Right lobe of liver (tissue), 6 donors: ENCODE results near the gene ANGPTL4. TPM values are rescaled to one million over a fixed set of nuclear protein-coding genes. Genes with fewer than 3 reads are reported as not detected.

ENCODE experiments used
- ATAC-seq, 4 donors: fragments of 200-7000 bp; cut with Tn5 transposase; one replicate each; pipeline ENCODE4 v1.9.1; 2020; ENCODE audit warnings: mild to moderate bottlenecking in 4 of 4, moderate library complexity in 4 of 4
- DNase-seq, 3 donors: peaks; one replicate each; pipeline ENCODE4 v3.0.0-alpha.2; 2020
- H3K27ac ChIP-seq, 3 donors: fragments of 200-600 bp; one replicate each; pipeline ENCODE4 v1.8.0; 2022
- H3K27me3 ChIP-seq, 2 donors: fragments of 200-600 bp; one replicate each; pipeline ENCODE4 v1.8.0; 2022
- H3K36me3 ChIP-seq, 4 donors: fragments of 200-600 bp; sonication (generic) in 1 of 4; one replicate each; pipeline versions ENCODE4 v1.5.1 to v1.8.0; 2017 to 2022; ENCODE audit warnings: control low read depth in 1 of 4
- H3K4me1 ChIP-seq, 4 donors: fragments of 200-600 bp; sonication (generic) in 1 of 4; one replicate each; pipeline versions ENCODE4 v1.5.1 to v1.8.0; 2017 to 2022; ENCODE audit warnings: control low read depth in 1 of 4
- H3K4me3 ChIP-seq, 3 donors: fragments of 200-600 bp; one replicate each; pipeline ENCODE4 v1.8.0; 2022
- H3K9me3 ChIP-seq, 4 donors: fragments of 200-600 bp; sonication (generic) in 1 of 4; one replicate each; pipeline versions ENCODE4 v1.5.1 to v1.8.0; 2017 to 2022; ENCODE audit warnings: control low read depth in 1 of 4
- CTCF ChIP-seq, 4 donors: fragments of 200-600 bp in 3 of 4; fragments of 450-650 bp in 1 of 4; IDR thresholded peaks; one replicate each; pipeline versions ENCODE4 v1.5.1 to v1.8.0; 2016 to 2022; ENCODE audit warnings: antibody characterized with exemption in 4 of 4, mild to moderate bottlenecking in 2 of 4
- POLR2A ChIP-seq: fragments of 450-650 bp; IDR thresholded peaks from one replicate; pipeline ENCODE4 v1.6.1; 2017; ENCODE audit warnings: antibody characterized with exemption, mild to moderate bottlenecking
- WGBS: methylation state at CpG from one replicate; pipeline ENCODE4 v1.1.6; 2018; ENCODE audit warnings: low coverage, low lambda C conversion rate; ENCODE audit not compliant: insufficient coverage; ENCODE audit errors: missing lambda C conversion rate; 5-methylcytosine and 5-hydroxymethylcytosine counted together
- intact Hi-C, 2 donors: fragments of 100-400 bp; cut with DNase I; formaldehyde crosslinking; loops; one replicate each; pipeline versions ENCODE4 v1.11.2 to v1.14.1; 2022
- total RNA-seq, 6 experiments: library from RNA; depleted of rRNA in 2 of 6; stranded (reverse); fragments of >200 nt in 2 of 6; fragmentation: NEBNext Ultra II Directional in 3 of 6; extraction: Animal tissue kit (Norgen Biotek cat#: 25700) in 3 of 6; gene quantifications; one replicate each; pipeline versions ENCODE4 v1.1.0 to v1.2.4, GENCODE V29; 2016 to 2023
- donor health status: DM: no; HTN: yes; CAD: no.
- donor health status: DM: no; HTN: no; CAD: no.
- donor health status: DM: no; HTN: no; CAD: no.
- donor health status: DM: no; HTN: yes; CAD: no.
- donor health status: DM: no; HTN: yes; CAD: no.

Gene ANGPTL4
- total RNA-seq, 6 experiments from 2014 or later: 2.3 to 204 (median 125) TPM

GRCh38 chr19:8391198-8392016 lies 27.5 kb downstream of the ANGPTL4 start:
- WGBS: 11% methylated on average over 3 of the region's 23 CpGs
- H3K9me3 ChIP-seq: no peaks in the 10 kb centered on the region
- peak overlapping the region in 2 of 3 donors; percentile 13 to 32 for H3K4me3 ChIP-seq

DNA sequence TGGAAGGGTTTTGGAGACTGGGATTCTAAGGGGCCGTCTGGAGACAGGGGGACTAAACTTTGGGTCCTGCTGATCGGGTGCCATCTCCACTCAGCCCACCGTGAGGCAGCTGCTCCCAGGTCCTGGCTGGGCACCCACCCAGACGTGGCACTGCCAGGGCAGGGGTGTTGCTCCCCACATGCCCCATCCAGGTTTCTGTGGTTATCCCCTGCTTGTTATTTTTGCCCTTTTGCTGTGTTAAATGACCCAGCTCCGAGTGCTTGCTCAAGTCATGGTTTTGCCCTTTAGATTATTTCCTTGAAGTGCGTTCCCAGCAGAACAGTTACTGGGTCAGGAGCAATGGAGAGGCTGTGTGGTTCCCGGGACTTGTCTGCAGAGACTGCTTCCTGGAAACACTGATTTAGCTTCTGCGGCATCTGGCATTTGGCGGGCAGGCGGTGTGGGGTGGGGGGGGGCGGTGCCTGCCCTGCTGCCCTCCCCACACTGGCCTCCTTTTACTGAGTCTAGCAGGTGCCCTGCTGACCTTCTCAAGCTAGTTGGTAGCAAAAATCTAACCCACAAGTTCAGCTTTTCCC lies 28.1 kb downstream of the ANGPTL4 start:
- intact Hi-C loops: no loop called here

More at GRCh38 chr19:8391198-8392016, 27.5 kb downstream of the ANGPTL4 start:
- TF ChIP-seq CTCF (IDR thresholded peaks at IDR 0.05) (no peak), POLR2A (no peak)
- DNase-seq: peak in 2 of 3 donors; percentile 34 to 62
- H3K27me3 ChIP-seq: no peaks in the 10 kb centered on the region
- intact Hi-C loops: no loop called here
- ATAC-seq: no peak
- H3K36me3 ChIP-seq: no peaks in the 10 kb centered on the region
- peak overlapping the region; percentile 69 to 83 (median 76) for H3K27ac ChIP-seq
- H3K4me1 ChIP-seq: peaks cover 0 to 70% (median 27%) of the 10 kb centered on the region in 4 donors

DNA sequence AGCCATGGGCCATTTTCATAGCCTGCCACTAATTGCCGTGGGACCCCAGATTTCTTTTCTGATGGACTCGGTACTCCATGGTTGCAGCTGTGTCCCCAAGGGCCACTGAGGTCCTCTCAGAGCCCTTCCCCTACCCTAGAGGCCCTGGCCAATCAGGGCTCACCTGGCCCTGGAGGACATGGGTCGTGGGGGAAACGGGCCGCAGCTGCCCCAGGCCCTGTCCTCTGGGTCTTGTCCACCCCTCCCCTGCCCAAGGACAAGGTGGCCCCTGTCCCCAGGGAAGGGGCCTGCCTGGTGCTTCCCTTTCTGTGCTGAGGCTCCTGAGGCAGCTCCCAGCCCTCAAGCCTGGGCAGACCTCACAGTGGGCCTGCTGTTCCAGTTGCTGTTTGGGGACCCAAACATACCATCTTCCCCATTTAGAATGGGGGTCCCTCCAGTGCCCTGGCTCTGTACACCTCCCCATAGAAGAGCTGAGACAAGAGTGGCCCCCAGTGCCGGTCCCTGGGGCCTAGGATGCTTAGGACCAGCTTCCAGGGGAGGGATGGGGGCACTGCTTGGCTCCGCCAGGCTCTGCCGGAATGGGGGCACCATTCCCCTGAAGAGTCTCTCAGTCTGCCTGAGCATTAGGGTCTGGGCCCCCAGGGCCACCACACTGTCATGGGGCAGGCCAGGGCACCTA lies 29.4 kb downstream of the ANGPTL4 start:
- TF ChIP-seq POLR2A (no peak), CTCF (IDR thresholded peaks at IDR 0.05) (no peak)
- Histone ChIP-seq H3K27ac (peak overlapping the region; percentile 35 to 83 (median 47)), H3K36me3 (no peaks in the 10 kb centered on the region), H3K9me3 (no peaks in the 10 kb centered on the region), H3K27me3 (no peaks in the 10 kb centered on the region), H3K4me1 (peaks cover 0 to 64% (median 28%) of the 10 kb centered on the region in 4 donors), H3K4me3 (no peak overlapping the region)
- no peak for ATAC-seq
- DNase-seq: no peak
- 72% methylated on average over 2 of the region's 8 CpGs for WGBS
- intact Hi-C loops: no loop called here

More for the DNA sequence above, 28.1 kb downstream of the ANGPTL4 start:
- WGBS: 8% methylated on average over 3 of the region's 11 CpGs
- H3K27me3 ChIP-seq: no peaks in the 10 kb centered on the region
- peaks cover 0 to 70% (median 28%) of the 10 kb centered on the region in 4 donors for H3K4me1 ChIP-seq
- no peak overlapping the region for H3K4me3 ChIP-seq
- DNase-seq (peak in 2 of 3 donors; percentile 56 to 59), ATAC-seq (peak in 1 of 4 donors; percentile 2)
- no peaks in the 10 kb centered on the region for H3K36me3 ChIP-seq
- H3K9me3 ChIP-seq: no peaks in the 10 kb centered on the region
- H3K27ac ChIP-seq: peak overlapping the region; percentile 69 to 83 (median 76)
- TF ChIP-seq CTCF (IDR thresholded peaks at IDR 0.05) (no peak), POLR2A (no peak)

DNA sequence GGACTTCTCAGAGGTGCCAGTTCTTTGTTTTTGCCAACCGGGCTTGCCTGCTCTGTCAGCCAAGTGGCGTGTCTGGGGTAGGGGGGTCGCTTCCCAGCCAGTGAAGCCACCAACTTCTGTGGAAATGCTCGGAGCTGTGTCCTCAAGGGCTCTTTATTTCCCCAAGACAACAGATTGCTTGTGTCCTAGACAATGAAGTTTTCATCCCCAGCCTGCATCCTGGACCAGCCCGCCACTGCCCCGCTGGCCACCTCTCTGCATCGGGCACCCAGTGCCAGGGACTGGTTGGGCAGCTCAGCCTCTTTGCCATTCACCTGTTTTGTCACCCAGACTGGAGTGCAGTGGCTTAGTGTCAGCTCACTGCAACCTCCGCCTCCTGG lies 29.9 kb downstream of the ANGPTL4 start:
- no peak for DNase-seq

More for the DNA sequence above, 29.9 kb downstream of the ANGPTL4 start:
- Histone ChIP-seq H3K9me3 (no peaks in the 10 kb centered on the region), H3K27me3 (no peaks in the 10 kb centered on the region), H3K4me1 (peaks cover 0 to 58% (median 28%) of the 10 kb centered on the region in 4 donors), H3K4me3 (no peak overlapping the region), H3K36me3 (no peaks in the 10 kb centered on the region), H3K27ac (peak overlapping the region; percentile 35 to 83 (median 69))
- WGBS: no CpG with 5 or more reads among the region's 8 CpGs
- no peak for ATAC-seq
- no peak for TF ChIP-seq CTCF (IDR thresholded peaks at IDR 0.05)
- no peak for TF ChIP-seq POLR2A
- intact Hi-C loops: no loop called here
